CD4-positive, alpha-beta T cell treated with Interferon gamma for 1 hour (primary cell): Measurements from ENCODE around the gene ANO2.
"Not testable (repeated sequence)": the region's sequence is repeated elsewhere in the genome, so short reads cannot be mapped to it uniquely, and the experiment has no call there.

Source experiments
- DNase-seq: peaks from one replicate; pipeline ENCODE4 v3.0.0-alpha.2; 2020

ANO2 gene

DNA sequence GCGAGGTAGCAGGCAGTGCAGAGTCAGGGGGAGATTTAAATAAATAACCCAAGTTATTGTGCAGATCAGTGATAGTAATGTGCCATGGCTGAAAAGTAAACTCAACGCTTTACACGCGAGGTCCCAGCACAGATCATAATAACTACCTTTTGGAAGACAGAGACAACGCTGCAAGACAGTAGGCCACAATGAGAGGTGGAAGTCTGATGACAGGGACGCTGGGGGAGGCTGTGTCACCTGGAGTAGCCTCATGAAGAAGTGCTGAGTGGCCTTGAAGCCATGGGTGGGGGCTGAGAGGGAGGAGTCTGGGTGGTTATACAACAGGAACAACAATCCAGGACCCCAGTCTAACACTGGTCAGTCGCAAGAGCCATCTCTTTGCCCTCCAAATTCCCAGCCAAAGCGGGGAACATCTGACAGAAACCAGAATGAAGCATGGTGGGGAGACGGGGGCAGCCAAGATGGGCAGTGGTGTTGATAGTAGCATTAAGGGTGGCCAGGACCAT lies 28.2 kb downstream of the ANO2 start:
- DNase-seq, result no peak

DNA sequence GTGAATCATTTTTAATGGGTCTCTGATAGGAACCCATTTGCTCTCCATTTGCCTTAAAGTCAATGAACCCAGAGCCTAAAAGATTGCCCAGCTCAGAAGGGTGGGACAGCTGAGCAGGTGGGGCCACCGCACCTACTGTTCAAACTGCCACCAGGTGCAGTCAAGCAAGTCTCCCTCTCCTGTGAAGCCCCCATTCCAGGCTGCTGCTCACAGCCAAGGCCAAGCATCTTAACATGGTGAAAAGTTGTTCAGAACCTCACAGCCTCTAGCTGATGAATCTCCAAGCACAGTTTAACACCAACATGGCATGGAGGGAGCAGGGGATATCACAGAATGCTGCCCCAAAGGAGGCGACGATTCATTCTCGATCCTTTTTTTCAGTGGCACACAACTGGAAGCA lies 29.5 kb downstream of the ANO2 start:
- no peak for DNase-seq

- DNase-seq, result no peak
Observed at GRCh38 chr12:5914387-5915149, 30.5 kb downstream of the ANO2 start.

DNA sequence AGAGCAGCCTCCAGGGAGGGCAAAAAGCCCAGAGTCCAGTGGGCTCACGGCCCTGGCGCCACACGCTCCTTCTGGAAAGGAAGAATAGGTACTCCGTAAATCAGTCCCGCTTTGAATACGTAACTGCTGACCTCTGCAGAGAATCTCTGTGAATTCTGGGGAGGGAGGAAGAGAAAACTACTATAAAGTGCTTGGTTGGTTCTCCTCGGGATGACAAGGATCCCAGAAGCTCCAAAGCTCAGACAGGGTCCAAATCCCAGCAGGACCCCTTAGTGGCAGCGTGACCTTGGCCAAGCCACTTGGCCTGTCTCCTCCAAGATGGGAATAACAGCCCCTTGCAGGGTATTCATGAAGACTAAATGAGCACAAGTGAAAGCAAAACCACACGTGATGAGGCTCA lies 31.7 kb downstream of the ANO2 start:
- DNase-seq, result no peak

DNA sequence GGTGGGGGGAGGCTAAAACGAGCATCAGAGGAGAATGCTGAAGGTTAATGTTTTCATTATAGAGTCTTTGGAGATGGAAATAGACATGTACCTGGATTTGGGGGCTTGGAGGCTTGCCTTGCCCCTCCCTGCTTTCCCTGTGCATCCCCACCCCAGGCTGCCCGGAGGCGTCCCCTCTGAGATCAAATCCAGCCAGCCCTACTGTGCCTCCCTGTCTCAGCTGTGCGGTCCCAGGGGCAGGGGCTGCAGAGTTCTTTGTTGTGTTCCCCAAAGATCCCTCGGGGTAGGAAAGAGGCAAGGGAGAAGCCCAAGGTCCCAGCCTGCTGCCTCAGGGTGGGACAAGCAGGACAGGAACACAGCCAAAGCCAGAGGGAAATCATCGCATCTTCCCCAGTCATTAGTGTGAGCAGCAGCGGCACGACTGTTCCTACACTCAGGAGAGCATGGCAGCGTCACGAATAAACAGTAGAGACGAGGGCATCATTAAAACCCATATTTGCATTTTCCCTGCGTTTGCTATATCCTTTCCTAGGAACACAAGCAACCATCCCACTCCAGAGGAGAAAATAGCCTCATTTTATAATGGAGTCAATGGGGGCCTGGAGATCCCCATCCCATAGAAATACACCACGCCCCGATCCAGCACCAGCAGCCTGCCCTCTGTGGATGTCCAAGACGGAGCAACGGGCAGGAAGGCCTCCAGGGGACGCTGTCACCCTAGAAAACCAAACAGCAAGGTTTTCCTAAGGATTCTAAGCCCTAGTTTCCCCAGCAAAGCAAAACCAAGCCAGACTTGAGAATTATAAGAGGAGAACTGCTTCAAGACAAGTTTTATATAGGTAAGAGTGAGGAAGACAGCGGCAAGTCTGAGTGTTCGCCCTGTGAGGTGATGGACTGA lies 32.4 kb downstream of the ANO2 start:
- no peak for DNase-seq

GRCh38 chr12:5912011-5912410 lies 33.0 kb downstream of the ANO2 start:
- DNase-seq, result no peak

- DNase-seq, result no peak
Observed at GRCh38 chr12:5910790-5911548, 34.1 kb downstream of the ANO2 start.

GRCh38 chr12:5909560-5909959 lies 35.5 kb downstream of the ANO2 start:
- DNase-seq, result no peak

- no peak for DNase-seq
Observed at GRCh38 chr12:5908251-5908650, 36.8 kb downstream of the ANO2 start.

- no peak for DNase-seq
Observed at GRCh38 chr12:5907807-5908206, 37.3 kb downstream of the ANO2 start.

- no peak for DNase-seq
Observed at GRCh38 chr12:5905757-5906156, 39.3 kb downstream of the ANO2 start.

DNA sequence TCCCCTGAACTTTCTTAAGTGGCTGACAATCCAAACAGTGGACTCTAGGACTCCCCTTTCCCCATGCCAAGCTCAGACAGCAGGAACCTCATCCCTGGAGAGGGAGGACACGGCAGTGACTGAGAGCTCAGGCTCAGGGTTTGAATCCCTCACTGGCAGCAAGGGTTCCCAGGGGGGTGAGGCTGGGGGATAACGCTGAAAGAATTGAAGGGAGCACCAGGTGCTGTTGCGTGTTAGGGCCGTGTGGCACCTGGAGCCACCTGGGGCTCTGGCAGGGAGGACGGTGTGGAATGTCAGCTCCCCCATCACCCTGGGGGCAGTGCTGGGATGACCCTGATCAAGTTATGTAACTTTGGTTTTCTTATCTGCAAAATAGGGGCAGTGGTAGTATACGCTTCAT lies 40.1 kb downstream of the ANO2 start:
- no peak for DNase-seq

GRCh38 chr12:5904441-5904840 lies 40.6 kb downstream of the ANO2 start:
- DNase-seq, result no peak

DNA sequence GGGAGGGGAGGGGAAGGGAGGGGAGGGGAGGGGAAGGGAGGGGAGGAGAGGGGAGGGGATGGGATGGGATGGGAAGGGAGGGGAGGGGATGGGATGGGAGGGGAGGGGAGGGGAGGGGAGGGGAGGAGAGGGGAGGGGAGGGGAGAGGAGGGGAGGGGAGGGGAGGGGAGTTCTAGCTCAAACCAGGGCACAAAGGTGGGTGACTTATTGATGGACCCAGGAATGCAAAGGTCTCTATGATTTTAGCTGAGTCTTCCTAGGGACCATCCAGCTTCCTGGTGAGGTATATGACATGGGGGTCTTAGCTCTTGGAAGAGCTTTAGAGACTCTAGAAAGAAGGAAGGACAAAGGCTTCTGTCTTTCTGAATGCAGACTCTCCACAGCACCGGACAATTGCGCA lies 42.3 kb downstream of the ANO2 start:
- DNase-seq, result no peak

GRCh38 chr12:5901416-5901815 lies 43.6 kb downstream of the ANO2 start:
- DNase-seq, result no peak

- DNase-seq, result no peak
Observed at GRCh38 chr12:5900533-5901205, 44.4 kb downstream of the ANO2 start.

GRCh38 chr12:5900076-5900475 lies 45.0 kb downstream of the ANO2 start:
- DNase-seq, result no peak

DNA sequence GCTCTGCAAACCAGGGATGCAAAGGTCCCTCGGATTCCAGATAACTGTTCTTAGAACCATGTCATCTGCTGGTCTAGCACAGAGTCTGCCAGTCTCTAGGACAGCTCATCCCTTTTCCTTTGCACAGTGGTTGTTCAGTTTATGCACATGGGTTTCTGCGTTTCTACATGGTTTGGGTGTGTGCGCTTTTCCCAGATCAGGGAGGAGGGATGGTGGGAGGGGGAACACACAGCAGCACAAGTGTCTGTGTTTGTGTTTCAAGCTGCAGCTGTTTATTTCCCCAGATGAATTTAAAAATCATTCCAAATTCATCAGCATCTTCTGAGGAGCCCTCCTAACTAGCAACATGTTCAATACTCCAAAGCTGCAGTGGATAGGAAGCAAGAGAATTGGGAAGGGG lies 45.4 kb downstream of the ANO2 start:
- no peak for DNase-seq

DNA sequence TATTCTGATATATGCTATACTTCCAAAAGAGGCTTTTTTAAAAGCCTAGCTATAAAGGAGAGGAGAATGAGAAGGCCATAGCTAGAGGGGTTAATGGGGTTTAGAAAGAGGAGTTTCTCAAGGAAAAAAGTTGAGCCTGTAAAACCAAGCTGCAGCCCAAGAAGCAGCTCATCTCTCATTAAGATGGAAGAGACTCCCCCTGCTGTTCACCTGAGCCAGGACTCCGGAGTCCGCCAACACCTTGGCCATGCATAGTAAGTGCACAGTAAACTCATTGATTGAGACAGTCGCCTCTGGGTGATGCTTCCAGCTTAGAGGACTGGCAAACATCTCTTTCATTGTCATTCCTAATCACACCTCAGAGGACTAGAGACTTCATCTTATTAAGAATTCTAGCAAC lies 46.2 kb downstream of the ANO2 start:
- DNase-seq, result no peak

DNA sequence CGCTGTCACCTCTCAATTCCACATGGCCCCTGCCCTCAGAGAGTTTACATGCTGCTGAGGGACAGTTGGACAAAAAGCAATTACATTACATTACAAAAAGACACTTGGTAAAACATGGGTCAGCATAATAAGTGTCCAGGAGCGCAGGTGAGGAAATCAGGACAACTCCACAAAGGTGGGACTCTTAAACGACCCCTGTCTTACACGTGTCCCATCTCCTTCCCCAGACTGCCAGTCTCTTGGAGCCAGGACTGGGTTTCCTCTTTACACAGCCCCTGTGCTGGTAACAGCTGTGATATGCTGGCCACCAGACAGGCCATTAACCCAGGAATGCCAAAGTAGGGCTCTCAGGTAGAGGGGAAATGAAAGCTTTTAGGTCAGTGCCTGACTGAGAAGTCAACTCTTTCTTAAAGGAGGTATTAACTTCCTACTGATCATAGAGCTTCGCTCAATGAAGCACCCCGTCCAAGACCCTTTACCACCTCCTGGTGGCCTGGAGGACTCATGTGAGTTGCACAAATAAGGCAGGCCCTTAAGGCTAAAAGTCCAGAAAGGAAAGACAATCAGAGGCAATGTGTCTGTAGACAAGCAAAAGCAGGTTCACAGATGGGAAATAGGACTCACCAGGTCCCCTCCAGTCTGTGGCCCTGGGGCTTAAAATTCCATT lies 55.5 kb downstream of the ANO2 start:
- DNase-seq, result no peak

- DNase-seq, result no peak
Observed at GRCh38 chr12:5888816-5889315, 56.2 kb downstream of the ANO2 start.

DNA sequence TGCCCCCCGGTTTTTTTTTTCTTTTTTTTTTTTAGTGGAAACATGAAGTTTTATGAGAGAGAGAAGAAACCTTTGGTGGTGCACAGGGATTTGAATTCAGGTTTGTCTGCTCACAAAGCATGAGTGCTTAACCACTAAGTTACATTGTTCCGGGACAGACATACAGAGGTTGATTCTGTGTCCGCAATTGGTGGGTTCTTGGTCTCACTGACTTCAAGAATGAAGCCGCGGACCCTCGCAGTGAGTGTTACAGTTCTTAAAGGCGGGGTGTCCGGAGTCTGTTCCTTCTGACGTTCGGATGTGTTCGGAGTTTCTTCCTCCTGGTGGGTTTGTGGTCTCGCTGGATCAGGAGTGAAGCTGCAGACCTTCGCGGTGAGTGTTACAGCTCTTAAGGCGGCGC lies 57.2 kb downstream of the ANO2 start:
- DNase-seq, result not testable (repeated sequence)
